K562 (cell line): ENCODE measurements around the gene URM1. TPM values are rescaled to one million over a fixed set of nuclear protein-coding genes. Genes with fewer than 3 reads are reported as not detected.
A peak's percentile ranks its signal among the peaks of the same experiment; 100 is the strongest.

Source experiments
- CBFB ChIP-seq: sonication (generic); formaldehyde crosslinking; IDR thresholded peaks from 2 replicates; pipeline ENCODE4 v1.4.0; 2020; ENCODE audit warnings: mild to moderate bottlenecking, missing genetic modification reagents
- CEBPG ChIP-seq, 3 experiments: fragments of 200-800 bp in 1 of 3; sonication (Bioruptor generic) in 1 of 3; sonication (generic) in 1 of 3; formaldehyde crosslinking in 1 of 3; IDR thresholded peaks in 2 of 3; conservative IDR thresholded peaks in 1 of 3; 2 replicates each; pipeline versions ENCODE4 v1.6.1 to v1.8.0; 2016 to 2022; ENCODE audit warnings: missing compliant biosample characterization in 2 of 3, missing genetic modification characterization in 2 of 3, mild to moderate bottlenecking in 1 of 3, missing genetic modification reagents in 1 of 3
- HNRNPK ChIP-seq: fragments of 200-400 bp; formaldehyde crosslinking; IDR thresholded peaks from one replicate; pipeline ENCODE4 v1.6.1; 2018; ENCODE audit warnings: mild to moderate bottlenecking, low read depth, low read length; ENCODE audit not compliant: poor library complexity, severe bottlenecking
- IRF9 ChIP-seq: fragments of 450-650 bp; IDR thresholded peaks from 2 replicates; pipeline ENCODE4 v1.6.1; 2016; ENCODE audit warnings: missing biosample characterization, missing genetic modification characterization
- JUN ChIP-seq, 2 experiments: sonication (generic) in 1 of 2; formaldehyde crosslinking in 1 of 2; IDR thresholded peaks; 2 replicates each; pipeline versions ENCODE4 v1.6.1 to v1.8.0; 2012 to 2022; ENCODE audit warnings: borderline replicate concordance in 2 of 2, mild to moderate bottlenecking in 2 of 2, improper control_type of control experiment in 1 of 2, low read depth in 1 of 2, low read length in 1 of 2, missing genetic modification reagents in 1 of 2
- KDM2B ChIP-seq: fragments of 250-450 bp; sonication (Bioruptor Pico); IDR thresholded peaks from 2 replicates; pipeline ENCODE4 v1.8.0; 2021; ENCODE audit warnings: mild to moderate bottlenecking, moderate library complexity
- L3MBTL2 ChIP-seq: fragments of 450-650 bp; IDR thresholded peaks from 2 replicates; pipeline ENCODE4 v1.6.1; 2016; ENCODE audit warnings: mild to moderate bottlenecking, moderate library complexity
- OTX1 ChIP-seq: fragments of 450-650 bp; formaldehyde crosslinking; IDR thresholded peaks from 2 replicates; pipeline ENCODE4 v1.4.0; 2022; ENCODE audit warnings: mild to moderate bottlenecking
- PKNOX1 ChIP-seq: fragments of 450-650 bp; IDR thresholded peaks from 2 replicates; pipeline ENCODE4 v1.6.1; 2016
- POLR3G ChIP-seq: IDR thresholded peaks from 2 replicates; pipeline ENCODE4 v1.6.1; 2011; ENCODE audit not compliant: insufficient read length, insufficient replicate concordance; ENCODE audit errors: extremely low read depth
- RAD51 ChIP-seq: fragments of 450-650 bp; IDR thresholded peaks from 2 replicates; pipeline ENCODE4 v1.7.1; 2016; ENCODE audit warnings: low read depth, mild to moderate bottlenecking, borderline replicate concordance
- UBTF ChIP-seq, 2 experiments: IDR thresholded peaks; 2 replicates each; pipeline ENCODE4 v1.6.1; 2012; ENCODE audit warnings: improper control_type of control experiment in 2 of 2, low read depth in 2 of 2, low read length in 2 of 2, borderline replicate concordance in 1 of 2
- ZNF436 ChIP-seq: fragments of 250-450, 450-650 bp; sonication (Bioruptor Pico); formaldehyde crosslinking; IDR thresholded peaks from 2 replicates; pipeline ENCODE4 v1.7.0; 2020; ENCODE audit warnings: mild to moderate bottlenecking
- polyA plus RNA-seq, 8 experiments: library from polyadenylated mRNA; depleted of rRNA in 4 of 8; stranded (reverse) in 5 of 8; unstranded in 3 of 8; fragments of >200 nt; fragmentation: Nextera tagmentation in 2 of 8; fragmentation: Illumina TruSeq in 1 of 8; extraction: Ambion mirVana in 2 of 8; extraction: Trizol in 1 of 8; gene quantifications; 2 replicates each; pipeline versions ENCODE4 v1.2.1 to v1.2.3, GENCODE V29; 2011 to 2014; ENCODE audit warnings: inconsistent platforms in 1 of 8, missing spikeins in 1 of 8
- total RNA-seq, 7 experiments: library from RNA; depleted of rRNA in 6 of 7; stranded (reverse); fragments of >200 nt in 6 of 7; fragmentation: Illumina TruSeq in 2 of 7; extraction: Trizol in 2 of 7; gene quantifications; 2 replicates each; pipeline versions ENCODE4 v1.2.1 to v1.2.3, GENCODE V29; 2011 to 2021; ENCODE audit warnings: low replicate concordance in 1 of 7
- TF ChIP-seq, protein P1 (sequence below): fragments of 150-350 bp; IDR thresholded peaks from 2 replicates; pipeline ENCODE4 v1.6.1; 2014; ENCODE audit warnings: low read depth, mild to moderate bottlenecking, low read length, borderline replicate concordance
- TF ChIP-seq, protein P2 (sequence below): sonication (generic); formaldehyde crosslinking; IDR thresholded peaks from 2 replicates; pipeline ENCODE4 v1.8.1; 2023; ENCODE audit warnings: mild to moderate bottlenecking, missing genetic modification reagents

URM1 gene
- total and polyA plus RNA-seq, 9 of the 15 experiments (the other 6 are each of a cell fraction or from before 2014, with no cell fraction given): 10.1 to 88.9 (median 53.3) TPM

GRCh38 chr9:128340691-128341434 is 30.3 kb upstream of the URM1 start (continued):
- TF ChIP-seq, protein P1, sequence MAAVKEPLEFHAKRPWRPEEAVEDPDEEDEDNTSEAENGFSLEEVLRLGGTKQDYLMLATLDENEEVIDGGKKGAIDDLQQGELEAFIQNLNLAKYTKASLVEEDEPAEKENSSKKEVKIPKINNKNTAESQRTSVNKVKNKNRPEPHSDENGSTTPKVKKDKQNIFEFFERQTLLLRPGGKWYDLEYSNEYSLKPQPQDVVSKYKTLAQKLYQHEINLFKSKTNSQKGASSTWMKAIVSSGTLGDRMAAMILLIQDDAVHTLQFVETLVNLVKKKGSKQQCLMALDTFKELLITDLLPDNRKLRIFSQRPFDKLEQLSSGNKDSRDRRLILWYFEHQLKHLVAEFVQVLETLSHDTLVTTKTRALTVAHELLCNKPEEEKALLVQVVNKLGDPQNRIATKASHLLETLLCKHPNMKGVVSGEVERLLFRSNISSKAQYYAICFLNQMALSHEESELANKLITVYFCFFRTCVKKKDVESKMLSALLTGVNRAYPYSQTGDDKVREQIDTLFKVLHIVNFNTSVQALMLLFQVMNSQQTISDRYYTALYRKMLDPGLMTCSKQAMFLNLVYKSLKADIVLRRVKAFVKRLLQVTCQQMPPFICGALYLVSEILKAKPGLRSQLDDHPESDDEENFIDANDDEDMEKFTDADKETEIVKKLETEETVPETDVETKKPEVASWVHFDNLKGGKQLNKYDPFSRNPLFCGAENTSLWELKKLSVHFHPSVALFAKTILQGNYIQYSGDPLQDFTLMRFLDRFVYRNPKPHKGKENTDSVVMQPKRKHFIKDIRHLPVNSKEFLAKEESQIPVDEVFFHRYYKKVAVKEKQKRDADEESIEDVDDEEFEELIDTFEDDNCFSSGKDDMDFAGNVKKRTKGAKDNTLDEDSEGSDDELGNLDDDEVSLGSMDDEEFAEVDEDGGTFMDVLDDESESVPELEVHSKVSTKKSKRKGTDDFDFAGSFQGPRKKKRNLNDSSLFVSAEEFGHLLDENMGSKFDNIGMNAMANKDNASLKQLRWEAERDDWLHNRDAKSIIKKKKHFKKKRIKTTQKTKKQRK: no peak
- no peak for TF ChIP-seq L3MBTL2
- TF ChIP-seq JUN (IDR thresholded peaks at IDR 0.05; ENCODE audit: borderline replicate concordance, low read depth, low read length): no peak
- 0 out of 2 replicates have a peak, but pooled peaks have one; percentile 40 for TF ChIP-seq JUN (CRISPR knock-in tag; IDR thresholded peaks at IDR 0.05; ENCODE audit: borderline replicate concordance)
- no peak for TF ChIP-seq CBFB
- no peak for TF ChIP-seq ZNF436 (CRISPR knock-in tag)
- no peak for TF ChIP-seq HNRNPK
- TF ChIP-seq PKNOX1: no peak
- TF ChIP-seq IRF9 (tag): no peak
- no peak for TF ChIP-seq OTX1
- no peak for TF ChIP-seq RAD51
- TF ChIP-seq POLR3G: no peak
- peak; percentile 95 for TF ChIP-seq KDM2B (CRISPR knock-in tag)
- TF ChIP-seq UBTF (IDR thresholded peaks at IDR 0.05; ENCODE audit: borderline replicate concordance in 1 of 2, low read depth in 2 of 2, low read length in 2 of 2): peak in 1 of 2 experiments; percentile 2; a peak in 1 of 4 replicates
- TF ChIP-seq CEBPG (CRISPR knock-in tag; IDR thresholded peaks at IDR 0.05): no peak
- TF ChIP-seq CEBPG (tag; conservative IDR thresholded peaks at IDR 0.05 in 1 of 2, IDR thresholded peaks at IDR 0.05 in 1 of 2): no peak
- TF ChIP-seq, protein P2, sequence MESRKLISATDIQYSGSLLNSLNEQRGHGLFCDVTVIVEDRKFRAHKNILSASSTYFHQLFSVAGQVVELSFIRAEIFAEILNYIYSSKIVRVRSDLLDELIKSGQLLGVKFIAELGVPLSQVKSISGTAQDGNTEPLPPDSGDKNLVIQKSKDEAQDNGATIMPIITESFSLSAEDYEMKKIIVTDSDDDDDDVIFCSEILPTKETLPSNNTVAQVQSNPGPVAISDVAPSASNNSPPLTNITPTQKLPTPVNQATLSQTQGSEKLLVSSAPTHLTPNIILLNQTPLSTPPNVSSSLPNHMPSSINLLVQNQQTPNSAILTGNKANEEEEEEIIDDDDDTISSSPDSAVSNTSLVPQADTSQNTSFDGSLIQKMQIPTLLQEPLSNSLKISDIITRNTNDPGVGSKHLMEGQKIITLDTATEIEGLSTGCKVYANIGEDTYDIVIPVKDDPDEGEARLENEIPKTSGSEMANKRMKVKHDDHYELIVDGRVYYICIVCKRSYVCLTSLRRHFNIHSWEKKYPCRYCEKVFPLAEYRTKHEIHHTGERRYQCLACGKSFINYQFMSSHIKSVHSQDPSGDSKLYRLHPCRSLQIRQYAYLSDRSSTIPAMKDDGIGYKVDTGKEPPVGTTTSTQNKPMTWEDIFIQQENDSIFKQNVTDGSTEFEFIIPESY: no peak
